COLO829 (cell line): Measurements from ENCODE around the gene SRRM3.
"Not testable (repeated sequence)": the region's sequence is repeated elsewhere in the genome, so short reads cannot be mapped to it uniquely, and the experiment has no call there.

ENCODE experiments used
- DNase-seq: peaks from one replicate; pipeline ENCODE4 v3.0.0; 2012; ENCODE audit warnings: low spot score

Gene SRRM3

GRCh38 chr7:76230214-76230613, 28.5 kb downstream of the SRRM3 start:
- DNase-seq, result no peak

GRCh38 chr7:76231071-76231470, 29.4 kb downstream of the SRRM3 start:
- no peak for DNase-seq

- peak; percentile 42 for DNase-seq
These were observed 29.9 kb downstream of the SRRM3 start for GRCh38 chr7:76231583-76231982.

- no peak for DNase-seq
These were observed 31.0 kb downstream of the SRRM3 start for GRCh38 chr7:76232698-76233097.

- DNase-seq, result no peak
These were observed 32.0 kb downstream of the SRRM3 start for GRCh38 chr7:76233538-76234281.

GRCh38 chr7:76234282-76234584, 32.5 kb downstream of the SRRM3 start:
- DNase-seq, result no peak

GRCh38 chr7:76234931-76235441, 33.3 kb downstream of the SRRM3 start:
- DNase-seq, result peak; percentile 95

GRCh38 chr7:76236224-76236623, 34.5 kb downstream of the SRRM3 start:
- no peak for DNase-seq

- no peak for DNase-seq
These were observed 36.6 kb downstream of the SRRM3 start for GRCh38 chr7:76238326-76238725.

GRCh38 chr7:76241141-76241540, 39.4 kb downstream of the SRRM3 start:
- DNase-seq, result no peak

GRCh38 chr7:76242517-76243063, 40.9 kb downstream of the SRRM3 start:
- not testable (repeated sequence) for DNase-seq

GRCh38 chr7:76244781-76245391, 43.2 kb downstream of the SRRM3 start:
- no peak for DNase-seq

GRCh38 chr7:76246804-76247389, 45.2 kb downstream of the SRRM3 start:
- no peak for DNase-seq

GRCh38 chr7:76247938-76248337, 46.2 kb downstream of the SRRM3 start:
- no peak for DNase-seq

- DNase-seq, result no peak
These were observed 50.3 kb downstream of the SRRM3 start for GRCh38 chr7:76252021-76252420.

- no peak for DNase-seq
These were observed 53.1 kb downstream of the SRRM3 start for GRCh38 chr7:76254781-76255180.

- DNase-seq, result no peak
These were observed 56.3 kb downstream of the SRRM3 start for GRCh38 chr7:76257973-76258372.

GRCh38 chr7:76259124-76260093, 57.7 kb downstream of the SRRM3 start:
- no peak for DNase-seq

- DNase-seq, result peak; percentile 79
These were observed 58.5 kb downstream of the SRRM3 start for GRCh38 chr7:76260171-76260703.

- DNase-seq, result no peak
These were observed 59.6 kb downstream of the SRRM3 start for GRCh38 chr7:76261329-76261728.

- no peak for DNase-seq
These were observed 60.2 kb downstream of the SRRM3 start for GRCh38 chr7:76261931-76262330.
